Natural killer cell (primary cell): ENCODE measurements around the gene RFX8. TPM values are rescaled to one million over a fixed set of nuclear protein-coding genes. Genes with fewer than 3 reads are reported as not detected.

ENCODE experiments used
- ATAC-seq, 3 donors: fragments of 150-1000 bp in 2 of 3; fragments of 200-7000 bp in 1 of 3; cut with Tn5 transposase; 1 replicate in 1 of 3; 2 replicates in 2 of 3; pipeline ENCODE4 v1.10.0; 2021; ENCODE audit warnings: mild to moderate bottlenecking in 2 of 3, moderate library complexity in 2 of 3
- DNase-seq, 2 donors: peaks; one replicate each; pipeline versions ENCODE4 v3.0.0 to v3.0.0-alpha.2; 2013 to 2021; ENCODE audit warnings: mixed read lengths in 1 of 2
- H3K27ac ChIP-seq: one replicate; pipeline ENCODE4 v1.5.1; 2013; ENCODE audit warnings: mild to moderate bottlenecking, low read length
- H3K27me3 ChIP-seq: one replicate; pipeline ENCODE4 v1.6.1; 2013; ENCODE audit warnings: low read length; ENCODE audit not compliant: control insufficient read depth, insufficient read depth
- H3K36me3 ChIP-seq: one replicate; pipeline ENCODE4 v1.6.1; 2013; ENCODE audit warnings: low read length; ENCODE audit not compliant: control insufficient read depth, insufficient read depth
- H3K4me1 ChIP-seq: one replicate; pipeline ENCODE4 v1.6.1; 2013; ENCODE audit warnings: low read length; ENCODE audit not compliant: control insufficient read depth, insufficient read depth
- H3K4me3 ChIP-seq: one replicate; pipeline ENCODE4 v1.5.1; 2013; ENCODE audit warnings: low read length
- H3K9me3 ChIP-seq: one replicate; pipeline ENCODE4 v1.6.1; 2013; ENCODE audit warnings: low read length; ENCODE audit not compliant: control insufficient read depth, insufficient read depth
- H3K27ac Mint-ChIP-seq, 2 donors: one replicate each; pipeline ENCODE4 v1.8.0; 2022; ENCODE audit warnings: mild to moderate bottlenecking in 2 of 2, mixed read lengths in 2 of 2, moderate library complexity in 1 of 2
- H3K27me3 Mint-ChIP-seq, 2 donors: one replicate each; pipeline ENCODE4 v1.8.0; 2022; ENCODE audit warnings: low read depth in 2 of 2, mixed read lengths in 2 of 2
- H3K36me3 Mint-ChIP-seq: one replicate; pipeline ENCODE4 v1.8.0; 2022; ENCODE audit warnings: mixed read lengths
- H3K4me1 Mint-ChIP-seq, 2 donors: one replicate each; pipeline ENCODE4 v1.8.0; 2022; ENCODE audit warnings: mixed read lengths in 2 of 2
- H3K4me3 Mint-ChIP-seq: one replicate; pipeline ENCODE4 v1.8.0; 2022; ENCODE audit warnings: mild to moderate bottlenecking, moderate library complexity, mixed read lengths
- H3K9me3 Mint-ChIP-seq, 2 donors: one replicate each; pipeline ENCODE4 v1.8.0; 2022; ENCODE audit warnings: mixed read lengths in 2 of 2
- CTCF ChIP-seq: fragments of 200-600 bp; IDR thresholded peaks from one replicate; pipeline ENCODE4 v1.8.0; 2022; ENCODE audit warnings: antibody characterized with exemption
- WGBS: methylation state at CpG from one replicate; pipeline ENCODE4 v1.1.7; 2013; ENCODE audit warnings: missing lambda C conversion rate; ENCODE audit not compliant: insufficient coverage; 5-methylcytosine and 5-hydroxymethylcytosine counted together
- intact Hi-C: fragments of 100-400 bp; cut with micrococcal nuclease; formaldehyde crosslinking; loops from one replicate; pipeline ENCODE4 v1.14.2; 2022
- total RNA-seq, 4 donors: library from RNA; stranded (reverse); fragments of 120-200 nt in 1 of 4; gene quantifications; one replicate each; pipeline versions ENCODE4 v1.2.3 to v1.2.4, GENCODE V29; 2013 to 2022

Gene RFX8
- total RNA-seq, 3 donors from 2014 or later (not counting 1 experiment from before 2014, with no cell fraction given) = 0.68 TPM; not detected in 2

- DNase-seq (no peak), ATAC-seq (no peak)
- Mint-ChIP-seq H3K4me3 (no peak overlapping the region), H3K4me1 (no peaks in the 10 kb centered on the region), H3K36me3 (no peaks in the 10 kb centered on the region), H3K27ac (no peak overlapping the region), H3K9me3 (no peaks in the 10 kb centered on the region), H3K27me3 (peaks cover 6 to 8% of the 10 kb centered on the region in 2 donors)
- Histone ChIP-seq H3K9me3 (no peaks in the 10 kb centered on the region), H3K4me1 (no peaks in the 10 kb centered on the region), H3K4me3 (no peak overlapping the region), H3K27ac (no peak overlapping the region), H3K36me3 (no peaks in the 10 kb centered on the region), H3K27me3 (no peaks in the 10 kb centered on the region)
- WGBS = no CpG with 5 or more reads among the region's 3 CpGs
- TF ChIP-seq CTCF = no peak
- intact Hi-C loops = no loop called here
Observed at GRCh38 chr2:101433465-101433864, 41.4 kb downstream of the RFX8 start.

GRCh38 chr2:101432411-101433181 lies 42.3 kb downstream of the RFX8 start:
- intact Hi-C loops = no loop called here
- Histone ChIP-seq H3K27me3 (no peaks in the 10 kb centered on the region), H3K4me1 (no peaks in the 10 kb centered on the region), H3K9me3 (no peaks in the 10 kb centered on the region), H3K4me3 (no peak overlapping the region), H3K27ac (no peak overlapping the region), H3K36me3 (no peaks in the 10 kb centered on the region)
- no peak for DNase-seq
- no peaks in the 10 kb centered on the region for H3K9me3 Mint-ChIP-seq
- no peaks in the 10 kb centered on the region for H3K36me3 Mint-ChIP-seq
- H3K4me3 Mint-ChIP-seq = no peak overlapping the region
- H3K27ac Mint-ChIP-seq = no peak overlapping the region
- ATAC-seq = no peak
- no peak for TF ChIP-seq CTCF
- 90% methylated on average over 20 of the region's 20 CpGs for WGBS
- H3K4me1 Mint-ChIP-seq = no peaks in the 10 kb centered on the region
- H3K27me3 Mint-ChIP-seq = peaks cover 6 to 8% of the 10 kb centered on the region in 2 donors

GRCh38 chr2:101431486-101431885 lies 43.4 kb downstream of the RFX8 start:
- ATAC-seq (no peak), DNase-seq (no peak)
- Mint-ChIP-seq H3K4me1 (no peaks in the 10 kb centered on the region), H3K36me3 (no peaks in the 10 kb centered on the region), H3K27me3 (peaks cover 4% of the 10 kb centered on the region in 2 donors), H3K9me3 (no peaks in the 10 kb centered on the region), H3K4me3 (no peak overlapping the region), H3K27ac (no peak overlapping the region)
- intact Hi-C loops = no loop called here
- 92% methylated on average over 3 of the region's 4 CpGs for WGBS
- H3K27me3 ChIP-seq = no peaks in the 10 kb centered on the region
- H3K9me3 ChIP-seq = no peaks in the 10 kb centered on the region
- no peaks in the 10 kb centered on the region for H3K36me3 ChIP-seq
- no peak overlapping the region for H3K27ac ChIP-seq
- no peak for TF ChIP-seq CTCF
- no peaks in the 10 kb centered on the region for H3K4me1 ChIP-seq
- H3K4me3 ChIP-seq = no peak overlapping the region

GRCh38 chr2:101430156-101430555 lies 44.8 kb downstream of the RFX8 start:
- no peaks in the 10 kb centered on the region for H3K36me3 ChIP-seq
- 94% methylated on average over 2 of the region's 2 CpGs for whole genome bisulfite sequencing
- TF ChIP-seq CTCF = no peak
- DNase-seq (no peak), ATAC-seq (no peak)
- Mint-ChIP-seq H3K27ac (no peak overlapping the region), H3K27me3 (peaks cover 0 to 4% of the 10 kb centered on the region in 2 donors), H3K4me3 (no peak overlapping the region), H3K9me3 (no peaks in the 10 kb centered on the region), H3K4me1 (no peaks in the 10 kb centered on the region), H3K36me3 (no peaks in the 10 kb centered on the region)
- intact Hi-C loops = no loop called here
- no peaks in the 10 kb centered on the region for H3K4me1 ChIP-seq
- no peak overlapping the region for H3K27ac ChIP-seq
- H3K27me3 ChIP-seq = no peaks in the 10 kb centered on the region
- H3K9me3 ChIP-seq = no peaks in the 10 kb centered on the region
- no peak overlapping the region for H3K4me3 ChIP-seq
